Thymus (tissue), 11 donors: ENCODE measurements around the gene SLC18A2. TPM values are rescaled to one million over a fixed set of nuclear protein-coding genes. Genes with fewer than 3 reads are reported as not detected.

Experiments used
- DNase-seq, 9 donors: peaks; one replicate each; pipeline ENCODE4 v3.0.0-alpha.2; 2013; ENCODE audit warnings: low spot score in 9 of 9, low read depth in 6 of 9, missing footprints in 1 of 9
- H3K27ac ChIP-seq, 2 donors: one replicate each; pipeline ENCODE4 v1.5.1; 2013; ENCODE audit warnings: control low read depth in 1 of 2, low read depth in 1 of 2, low read length in 1 of 2, mild to moderate bottlenecking in 1 of 2, moderate library complexity in 1 of 2
- H3K27me3 ChIP-seq, 2 donors: one replicate each; pipeline ENCODE4 v1.5.1; 2013; ENCODE audit warnings: low read length in 1 of 2; ENCODE audit not compliant: control insufficient read depth in 2 of 2, insufficient read depth in 1 of 2
- H3K36me3 ChIP-seq, 2 donors: one replicate each; pipeline ENCODE4 v1.5.1; 2013; ENCODE audit warnings: low read length in 1 of 2, mild to moderate bottlenecking in 1 of 2, moderate library complexity in 1 of 2; ENCODE audit not compliant: control insufficient read depth in 2 of 2, insufficient read depth in 2 of 2
- H3K4me1 ChIP-seq, 2 donors: one replicate each; pipeline ENCODE4 v1.5.1; 2013; ENCODE audit warnings: low read length in 2 of 2; ENCODE audit not compliant: control insufficient read depth in 2 of 2, insufficient read depth in 2 of 2
- H3K4me3 ChIP-seq, 2 donors: one replicate each; pipeline ENCODE4 v1.5.1; 2013; ENCODE audit warnings: low read length in 2 of 2, control low read depth in 1 of 2, mild to moderate bottlenecking in 1 of 2
- H3K9me3 ChIP-seq, 2 donors: one replicate each; pipeline ENCODE4 v1.5.1; 2013; ENCODE audit warnings: low read length in 1 of 2, mild to moderate bottlenecking in 1 of 2; ENCODE audit not compliant: control insufficient read depth in 2 of 2, insufficient read depth in 1 of 2
- WGBS: extraction: QIAGEN DNeasy Blood & Tissue Kit; methylation state at CpG from one replicate; pipeline ENCODE4 v1.1.7; 2013; 5-methylcytosine and 5-hydroxymethylcytosine counted together
- polyA plus RNA-seq: library from polyadenylated mRNA; stranded (reverse); fragments of 200-250 nt; gene quantifications from one replicate; pipeline ENCODE4 v1.2.3, GENCODE V29; 2013
- total RNA-seq: library from RNA; stranded (reverse); fragments of 120-200 nt; gene quantifications from one replicate; pipeline ENCODE4 v1.2.4, GENCODE V29; 2013
- donor health status: healthy.

Gene SLC18A2
- total and polyA plus RNA-seq, 2 donors, result 6.1 to 27.6 TPM

DNA sequence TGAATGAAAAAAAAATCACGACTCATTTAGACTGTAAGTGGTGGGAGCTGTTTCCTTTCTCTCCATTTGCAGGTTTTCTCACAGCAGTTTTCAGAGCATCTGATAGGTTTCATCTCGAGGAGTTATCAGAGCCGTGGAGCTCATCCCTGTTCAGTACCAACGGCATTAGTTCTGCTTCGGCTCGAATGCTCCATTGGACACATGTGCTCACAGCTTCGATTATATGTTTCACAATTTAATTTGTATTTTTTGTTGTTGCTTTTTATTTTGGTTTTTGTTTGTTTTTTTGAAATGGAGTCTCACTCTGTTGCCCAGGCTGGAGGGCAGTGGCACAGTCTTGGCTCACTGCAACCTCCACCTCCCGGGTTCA lies 1.5 kb downstream of the SLC18A2 start:
- no peak overlapping the region for H3K4me3 ChIP-seq
- H3K36me3 ChIP-seq, result no peaks in the 10 kb centered on the region
- no peak for DNase-seq
- peaks cover 24 to 39% of the 10 kb centered on the region in 2 donors for H3K4me1 ChIP-seq
- 96% methylated on average over 8 of the region's 8 CpGs for WGBS
- H3K27me3 ChIP-seq, result peaks cover 32 to 73% of the 10 kb centered on the region in 2 donors
- no peak overlapping the region for H3K27ac ChIP-seq
- no peaks in the 10 kb centered on the region for H3K9me3 ChIP-seq

DNA sequence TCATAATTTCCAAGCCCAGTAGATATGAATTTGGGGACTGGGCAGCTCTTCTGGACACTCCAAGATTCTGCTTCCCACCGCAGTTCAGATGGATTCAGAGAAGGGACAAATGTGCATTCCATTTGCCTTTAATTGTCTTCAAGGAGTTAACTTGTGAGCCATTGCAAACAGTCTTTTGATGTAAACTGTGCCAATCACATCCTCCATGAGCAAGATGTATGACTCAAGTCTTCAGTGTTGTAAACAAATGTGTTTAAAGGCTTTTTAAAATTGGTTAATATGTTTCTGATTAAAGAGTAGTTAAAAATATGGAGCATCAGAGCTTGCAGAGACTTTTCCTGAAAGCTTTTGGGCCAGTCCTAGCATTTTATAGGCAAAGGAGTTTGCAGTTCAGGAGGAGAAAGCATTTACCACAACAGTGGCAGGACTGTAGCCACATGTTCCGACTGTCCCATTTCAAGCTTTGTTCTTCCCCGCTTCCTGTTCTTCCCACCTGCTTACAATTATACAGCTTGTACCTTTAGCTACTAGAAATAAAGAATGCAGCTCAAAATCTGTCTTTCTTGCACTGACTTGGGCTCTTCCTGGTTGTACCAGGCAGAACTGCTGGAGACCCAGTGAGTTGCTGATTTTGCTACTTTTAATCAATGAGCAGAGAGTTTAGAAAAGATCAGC lies 6.2 kb downstream of the SLC18A2 start:
- peak overlapping the region; percentile 2 to 34 for H3K4me3 ChIP-seq
- DNase-seq, result peak in 6 of 9 donors; percentile 51 to 85 (median 69)
- H3K4me1 ChIP-seq, result peaks cover 58 to 66% of the 10 kb centered on the region in 2 donors
- 40% methylated on average over 3 of the region's 3 CpGs for WGBS
- H3K27me3 ChIP-seq, result peaks cover 13 to 35% of the 10 kb centered on the region in 2 donors
- no peaks in the 10 kb centered on the region for H3K36me3 ChIP-seq
- H3K27ac ChIP-seq, result peak overlapping the region; percentile 87 to 92
- H3K9me3 ChIP-seq, result no peaks in the 10 kb centered on the region

DNA sequence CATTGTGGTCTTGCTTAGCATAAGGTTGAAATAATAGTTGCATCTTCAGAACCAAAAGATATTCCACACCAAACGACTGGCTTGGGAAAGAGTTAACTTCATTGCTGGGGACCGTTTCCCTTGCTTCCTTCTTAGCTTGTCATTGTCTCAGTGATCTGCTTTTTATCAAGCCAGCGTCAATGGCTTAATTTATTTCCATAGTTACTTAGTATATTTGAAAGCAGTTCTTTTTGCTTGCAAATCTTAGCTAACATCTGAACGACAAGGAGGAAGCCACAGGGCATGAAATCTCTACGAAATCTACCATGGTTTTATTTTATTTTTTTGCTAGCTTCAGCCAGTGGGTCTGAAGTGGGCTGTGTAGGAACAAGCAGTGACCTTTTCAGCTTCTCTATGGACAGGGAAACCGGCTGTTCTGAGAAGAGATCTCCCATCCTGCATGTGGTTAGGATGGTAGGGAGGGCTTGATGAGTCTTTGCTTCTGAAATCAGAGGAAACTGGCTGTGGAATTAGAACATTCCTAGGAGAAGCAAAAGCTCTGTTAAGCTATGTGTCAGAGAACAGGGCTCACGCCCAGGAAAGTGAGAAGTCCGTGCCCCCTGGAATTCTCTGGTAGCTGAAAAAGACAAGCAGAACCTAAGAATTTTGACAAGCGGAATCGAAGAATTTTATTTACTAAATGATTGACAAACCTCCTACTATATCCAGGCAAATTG lies 8.0 kb downstream of the SLC18A2 start:
- no peaks in the 10 kb centered on the region for H3K9me3 ChIP-seq
- H3K27ac ChIP-seq, result peak overlapping the region; percentile 64 to 89
- WGBS, result 34% methylated on average over 10 of the region's 10 CpGs
- DNase-seq, result peak in 1 of 9 donors; percentile 31
- H3K4me1 ChIP-seq, result peaks cover 64 to 73% of the 10 kb centered on the region in 2 donors
- peak overlapping the region in 1 of 2 donors; percentile 23 for H3K4me3 ChIP-seq
- H3K27me3 ChIP-seq, result peaks cover 2 to 17% of the 10 kb centered on the region in 2 donors
- no peaks in the 10 kb centered on the region for H3K36me3 ChIP-seq

DNA sequence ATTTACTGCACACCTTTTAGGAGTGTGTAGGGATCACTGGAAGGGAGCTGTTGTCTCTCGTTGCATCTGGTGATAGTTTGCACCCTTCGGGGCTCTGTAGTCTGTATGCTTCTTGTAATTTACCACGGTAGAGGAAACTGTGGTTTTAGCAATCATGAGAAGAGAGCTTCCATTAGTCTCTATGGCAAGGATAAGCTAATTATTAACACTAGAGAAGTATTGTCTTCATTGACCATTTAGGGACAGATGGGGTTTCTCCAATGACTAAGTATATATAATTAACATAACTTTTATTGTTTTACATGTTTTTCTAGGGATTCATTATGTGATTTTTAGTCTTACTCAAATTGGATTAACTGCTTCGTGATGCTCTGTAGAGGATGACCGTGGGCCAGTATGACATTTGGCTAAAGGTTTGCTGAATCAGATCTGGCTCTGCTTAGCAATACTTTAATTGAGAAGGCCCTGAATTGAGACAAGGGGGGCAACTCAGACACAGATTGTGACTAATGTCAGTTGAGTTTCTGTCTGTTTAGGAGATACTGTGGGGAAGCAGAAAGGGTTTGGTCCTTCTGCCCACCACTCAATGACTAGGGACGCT lies 8.7 kb downstream of the SLC18A2 start:
- peak overlapping the region; percentile 67 to 89 for H3K27ac ChIP-seq
- 51% methylated on average over 6 of the region's 6 CpGs for WGBS
- H3K4me3 ChIP-seq, result peak overlapping the region in 1 of 2 donors; percentile 23
- H3K4me1 ChIP-seq, result peaks cover 64 to 73% of the 10 kb centered on the region in 2 donors
- H3K9me3 ChIP-seq, result no peaks in the 10 kb centered on the region
- DNase-seq, result peak in 1 of 9 donors; percentile 67
- H3K36me3 ChIP-seq, result no peaks in the 10 kb centered on the region
- H3K27me3 ChIP-seq, result peaks cover 0 to 10% of the 10 kb centered on the region in 2 donors

DNA sequence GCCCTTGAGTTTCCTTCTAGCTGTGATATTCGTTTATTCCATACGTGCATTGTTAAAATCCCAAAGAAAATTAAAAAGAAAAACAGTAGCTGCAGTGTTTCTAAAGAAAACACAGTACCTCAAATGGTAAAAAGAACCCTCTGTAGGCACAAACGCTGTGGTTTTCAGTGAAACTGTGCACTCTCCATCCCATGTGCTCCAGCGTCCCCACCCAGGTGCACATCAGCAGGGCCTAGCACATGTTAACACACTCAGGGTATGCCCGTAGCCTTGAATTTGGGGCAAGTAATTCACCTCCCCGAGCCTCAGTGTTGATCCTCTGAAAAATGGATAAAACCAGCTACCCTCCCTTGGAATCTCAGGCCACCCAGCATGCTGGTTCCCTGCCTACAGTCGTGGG lies 9.5 kb downstream of the SLC18A2 start:
- Histone ChIP-seq H3K4me3 (no peak overlapping the region), H3K27me3 (peaks cover 0 to 3% of the 10 kb centered on the region in 2 donors), H3K36me3 (no peaks in the 10 kb centered on the region), H3K4me1 (peaks cover 61 to 68% of the 10 kb centered on the region in 2 donors), H3K27ac (peak overlapping the region; percentile 67 to 89), H3K9me3 (peaks cover 0 to under 1% of the 10 kb centered on the region in 2 donors)
- DNase-seq, result peak in 4 of 9 donors; percentile 58 to 83 (median 64)
- WGBS, result 37% methylated on average over 7 of the region's 7 CpGs

DNA sequence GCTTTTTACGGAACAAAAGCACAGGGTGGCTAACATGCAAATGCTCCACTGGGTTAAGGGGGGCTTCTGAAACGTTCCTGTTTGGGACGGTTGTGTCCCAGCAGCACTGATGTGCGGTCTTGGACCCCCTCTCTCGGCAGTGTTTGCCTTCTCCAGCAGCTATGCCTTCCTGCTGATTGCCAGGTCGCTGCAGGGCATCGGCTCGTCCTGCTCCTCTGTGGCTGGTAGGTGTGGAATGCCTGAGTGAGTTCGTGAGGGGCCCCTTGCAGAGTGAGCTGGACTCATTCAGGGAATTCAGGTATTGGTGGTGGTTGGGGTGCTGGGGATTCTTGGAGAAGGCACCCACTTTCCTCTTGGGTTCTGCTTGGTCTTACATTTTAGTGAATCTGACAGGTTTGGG lies 13.0 kb downstream of the SLC18A2 start:
- peaks cover 0 to 5% of the 10 kb centered on the region in 2 donors for H3K9me3 ChIP-seq
- no peak overlapping the region for H3K4me3 ChIP-seq
- 92% methylated on average over 9 of the region's 9 CpGs for WGBS
- H3K27ac ChIP-seq, result no peak overlapping the region
- H3K36me3 ChIP-seq, result no peaks in the 10 kb centered on the region
- peaks cover 2% of the 10 kb centered on the region in 2 donors for H3K27me3 ChIP-seq
- no peak for DNase-seq
- peaks cover 30 to 36% of the 10 kb centered on the region in 2 donors for H3K4me1 ChIP-seq

DNA sequence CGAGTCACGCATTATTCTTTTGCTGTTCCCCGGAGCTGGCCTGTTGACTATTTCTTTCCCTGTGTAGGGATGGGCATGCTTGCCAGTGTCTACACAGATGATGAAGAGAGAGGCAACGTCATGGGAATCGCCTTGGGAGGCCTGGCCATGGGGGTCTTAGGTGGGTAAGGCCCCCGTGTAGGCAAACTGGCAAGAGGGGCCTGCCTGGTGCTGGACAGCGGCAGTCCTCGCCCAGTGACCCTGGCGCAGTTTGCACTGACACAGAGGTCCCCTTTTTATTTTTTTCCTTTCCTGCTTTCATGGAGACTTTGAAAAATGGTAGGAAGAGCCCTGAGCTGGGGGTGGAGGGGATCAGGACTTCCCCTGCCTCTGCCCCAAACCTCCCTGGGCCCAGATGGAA lies 13.4 kb downstream of the SLC18A2 start:
- Histone ChIP-seq H3K4me3 (no peak overlapping the region), H3K36me3 (no peaks in the 10 kb centered on the region), H3K4me1 (peaks cover 29 to 35% of the 10 kb centered on the region in 2 donors), H3K27ac (no peak overlapping the region), H3K9me3 (peaks cover 0 to 5% of the 10 kb centered on the region in 2 donors), H3K27me3 (peaks cover 2% of the 10 kb centered on the region in 2 donors)
- WGBS, result 85% methylated on average over 9 of the region's 9 CpGs
- DNase-seq, result no peak

DNA sequence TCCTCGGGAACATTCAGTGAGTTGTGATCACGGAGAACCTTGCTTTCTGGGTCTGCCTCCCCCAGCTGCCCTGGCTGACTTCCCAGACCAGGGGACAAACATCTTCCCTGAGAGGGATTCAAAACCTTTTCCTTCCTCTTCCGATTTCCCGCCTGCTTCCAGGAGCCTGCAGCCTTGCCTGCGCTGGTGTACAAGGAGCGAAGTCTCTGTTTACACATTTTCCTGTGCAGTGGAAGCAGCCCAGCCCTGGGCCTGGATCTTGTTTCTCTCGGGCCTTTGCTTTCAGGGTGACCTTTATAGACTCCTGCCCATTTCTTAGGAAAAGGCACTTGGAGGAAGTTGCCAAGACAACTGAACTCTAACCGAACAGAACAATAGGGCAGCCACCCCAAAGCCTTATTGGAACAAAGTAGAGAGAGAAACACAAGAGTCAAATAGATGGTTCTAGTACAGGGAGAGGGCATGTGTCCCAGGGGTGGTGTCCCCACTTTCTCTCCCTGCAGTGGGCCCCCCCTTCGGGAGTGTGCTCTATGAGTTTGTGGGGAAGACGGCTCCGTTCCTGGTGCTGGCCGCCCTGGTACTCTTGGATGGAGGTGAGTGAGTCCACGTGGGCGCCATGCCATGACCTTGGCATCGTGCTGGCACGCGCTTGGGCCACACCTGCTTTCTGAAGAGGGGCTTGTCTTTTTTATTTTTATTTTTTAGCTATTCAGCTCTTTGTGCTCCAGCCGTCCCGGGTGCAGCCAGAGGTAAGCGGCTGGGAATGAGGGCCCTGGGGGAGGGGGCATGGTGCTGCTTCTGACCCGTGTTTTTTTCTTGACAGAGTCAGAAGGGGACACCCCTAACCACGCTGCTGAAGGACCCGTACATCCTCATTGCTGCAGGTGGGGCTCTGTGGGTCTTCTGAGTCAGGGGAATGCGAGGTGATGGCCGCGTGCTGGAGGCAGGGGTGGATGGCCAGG lies 14.1 kb downstream of the SLC18A2 start:
- 91% methylated on average over 26 of the region's 26 CpGs for WGBS
- Histone ChIP-seq H3K4me1 (peaks cover 31 to 34% of the 10 kb centered on the region in 2 donors), H3K9me3 (peaks cover 0 to 5% of the 10 kb centered on the region in 2 donors), H3K36me3 (no peaks in the 10 kb centered on the region), H3K4me3 (no peak overlapping the region), H3K27me3 (peaks cover 2% of the 10 kb centered on the region in 2 donors), H3K27ac (no peak overlapping the region)
- DNase-seq, result no peak
